Hepatocyte (in vitro differentiated cells): Measurements from ENCODE around the gene TAGLN3.

ENCODE experiments used
- CTCF ChIP-seq: fragments of 200-600 bp; sonication (generic); IDR thresholded peaks from 2 replicates; pipeline ENCODE4 v1.5.1; 2016; ENCODE audit warnings: antibody characterized with exemption, mild to moderate bottlenecking; ENCODE audit not compliant: poor library complexity
- EZH2 ChIP-seq: fragments of 200-600 bp; sonication (generic); IDR thresholded peaks from 2 replicates; pipeline ENCODE4 v1.6.1; 2016; ENCODE audit warnings: antibody characterized with exemption, mild to moderate bottlenecking, borderline replicate concordance
- EZH2phosphoT487 ChIP-seq: fragments of 200-600 bp; sonication (generic); IDR thresholded peaks from one replicate; pipeline ENCODE4 v1.6.1; 2018; ENCODE audit warnings: antibody characterized with exemption, mild to moderate bottlenecking, low read depth, moderate library complexity; ENCODE audit not compliant: unreplicated experiment, severe bottlenecking

GRCh38 chr3:111968319-111969054 is 30.2 kb upstream of the TAGLN3 start:
- no peak for TF ChIP-seq CTCF
- TF ChIP-seq EZH2 = no peak
- no peak for TF ChIP-seq EZH2phosphoT487
